ENCODE results near the gene CDHR3. TPM values are rescaled to one million over a fixed set of nuclear protein-coding genes. Genes with fewer than 3 reads are reported as not detected.

The CDHR3 gene
- total and polyA plus RNA-seq, 10 of the 15 experiments (the other 5 are each of a cell fraction or from before 2014, with no cell fraction given) = 0.06 to 0.11 TPM; not detected in 8

GRCh38 chr7:106073701-106074100 is 110.6 kb downstream of the CDHR3 start (continued):
- TF ChIP-seq NKRF (conservative IDR thresholded peaks at IDR 0.05) = no peak
- no peak for TF ChIP-seq ZBTB11 (CRISPR knock-in tag; IDR thresholded peaks at IDR 0.05)
- TF ChIP-seq PBX3 (IDR thresholded peaks at IDR 0.05; ENCODE audit: insufficient replicate concordance, low read depth, low read length) = no peak
- no peak for TF ChIP-seq ZNF24 (IDR thresholded peaks at IDR 0.05)
- no peak for TF ChIP-seq IKZF2 (IDR thresholded peaks at IDR 0.05)
- TF ChIP-seq SRF (IDR thresholded peaks at IDR 0.05; ENCODE audit: low read depth in 2 of 2, low read length in 2 of 2) = no peak

All from GM12878 (cell line).